Measurements from ENCODE around the gene BTBD16.

The BTBD16 gene

DNA sequence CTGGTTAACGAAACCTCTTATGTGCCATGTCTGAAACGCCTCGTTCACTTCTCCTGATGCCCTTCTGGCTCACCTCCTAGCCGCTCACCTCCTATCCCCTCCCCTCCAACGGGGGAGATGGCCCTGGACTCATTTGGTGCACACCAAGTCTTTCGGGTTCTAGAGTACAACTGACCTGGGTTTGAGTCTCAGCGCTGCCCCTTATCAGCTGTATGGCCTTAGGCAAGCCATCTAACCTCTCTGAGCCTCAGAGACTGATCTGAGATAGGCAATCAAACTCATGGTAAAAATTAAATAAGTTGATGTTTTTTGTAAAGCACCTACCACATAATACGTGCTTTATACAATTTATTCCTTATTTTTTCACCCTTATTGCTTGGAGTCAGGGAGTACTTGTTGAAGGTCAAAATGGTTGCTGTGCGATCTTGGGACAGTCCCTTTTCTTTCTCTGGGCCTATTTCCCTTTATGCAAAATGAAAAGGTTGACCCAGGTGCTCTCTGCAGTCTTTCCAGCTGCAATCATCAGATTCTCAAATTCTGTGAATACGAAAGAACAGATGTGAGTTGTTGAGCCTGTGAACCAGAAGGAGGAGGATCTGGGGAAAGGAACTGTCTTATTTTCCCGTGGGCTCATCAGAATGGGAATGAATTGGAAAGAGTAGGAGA is 72.2 kb downstream of the BTBD16 start:
- no peak for DNase-seq (ENCODE audit: low read depth)

DNA sequence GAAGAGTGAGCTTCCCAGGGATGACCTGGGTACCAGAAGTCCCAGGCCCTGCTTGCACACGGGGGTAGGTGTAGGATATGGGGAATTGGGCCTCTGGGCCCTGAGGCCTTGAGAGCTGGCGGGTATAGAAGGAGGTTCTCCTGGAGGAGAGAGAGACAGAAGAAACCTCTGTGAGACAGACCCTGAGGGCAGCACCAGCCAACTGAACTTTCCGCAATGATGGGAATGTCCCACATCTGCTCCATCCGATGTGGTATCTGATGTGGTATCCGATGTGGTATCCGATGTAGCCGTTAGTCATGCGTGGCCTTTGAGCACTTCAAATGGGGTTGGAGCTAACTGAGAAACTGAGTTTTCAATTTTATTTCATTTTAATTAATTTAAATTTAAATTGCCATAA is 72.8 kb downstream of the BTBD16 start:
- DNase-seq (ENCODE audit: low read depth), result no peak

DNA sequence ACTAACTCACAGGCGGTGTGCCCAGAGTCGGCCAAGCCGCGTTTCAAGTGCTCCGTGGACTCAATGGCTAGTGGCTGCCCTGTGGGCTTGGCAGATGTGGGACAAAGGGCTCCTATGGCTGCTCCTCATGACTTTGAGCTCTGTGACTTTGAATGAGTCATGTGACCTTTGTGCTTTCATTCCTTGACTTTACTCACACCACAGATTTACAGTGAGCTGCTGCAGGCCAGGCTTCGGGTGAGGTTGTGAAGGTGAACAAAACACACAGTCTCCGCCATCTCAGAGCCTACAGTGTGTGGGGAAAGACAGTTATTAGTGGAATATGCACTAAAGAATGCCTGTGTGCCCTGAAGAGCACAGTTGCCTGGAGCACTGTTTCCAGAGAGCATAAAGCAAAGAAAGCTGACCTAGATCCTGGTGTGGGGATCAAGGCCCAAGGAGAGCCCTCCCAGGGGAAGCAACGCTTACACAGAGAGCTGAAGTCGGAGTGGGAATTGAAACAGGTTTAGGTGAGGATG is 73.7 kb downstream of the BTBD16 start:
- no peak for DNase-seq (ENCODE audit: low read depth)

DNA sequence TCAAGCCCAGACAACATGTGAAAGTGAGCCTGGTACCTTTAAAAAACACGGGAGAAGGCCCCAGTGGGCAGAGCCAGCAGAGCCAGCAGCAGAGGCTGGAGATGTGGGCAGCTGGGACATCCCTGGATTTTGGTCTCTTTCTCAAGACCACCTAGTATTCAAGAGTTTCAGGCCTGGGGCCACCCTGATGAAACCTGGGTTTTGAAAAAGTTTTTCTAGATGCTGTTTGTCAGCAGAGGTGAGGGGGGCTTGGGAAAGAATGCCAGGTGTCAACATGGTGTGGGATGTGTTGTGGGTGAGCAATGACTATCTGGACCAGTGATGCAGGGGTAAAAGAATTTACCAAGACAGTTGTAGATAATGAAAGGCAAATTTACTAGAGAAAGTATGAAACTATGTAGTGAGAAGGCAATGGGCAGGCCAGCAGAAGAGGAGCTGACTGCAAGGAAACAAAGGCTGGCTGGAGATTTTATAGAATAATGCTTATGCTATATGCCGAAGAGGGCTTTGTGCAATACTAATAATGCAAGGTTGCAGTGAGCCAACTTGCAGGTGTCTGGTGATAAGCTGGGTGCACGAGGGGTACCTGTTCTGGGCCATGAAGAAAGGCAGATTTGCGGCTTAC is 75.3 kb downstream of the BTBD16 start:
- DNase-seq (ENCODE audit: low read depth), result no peak

DNA sequence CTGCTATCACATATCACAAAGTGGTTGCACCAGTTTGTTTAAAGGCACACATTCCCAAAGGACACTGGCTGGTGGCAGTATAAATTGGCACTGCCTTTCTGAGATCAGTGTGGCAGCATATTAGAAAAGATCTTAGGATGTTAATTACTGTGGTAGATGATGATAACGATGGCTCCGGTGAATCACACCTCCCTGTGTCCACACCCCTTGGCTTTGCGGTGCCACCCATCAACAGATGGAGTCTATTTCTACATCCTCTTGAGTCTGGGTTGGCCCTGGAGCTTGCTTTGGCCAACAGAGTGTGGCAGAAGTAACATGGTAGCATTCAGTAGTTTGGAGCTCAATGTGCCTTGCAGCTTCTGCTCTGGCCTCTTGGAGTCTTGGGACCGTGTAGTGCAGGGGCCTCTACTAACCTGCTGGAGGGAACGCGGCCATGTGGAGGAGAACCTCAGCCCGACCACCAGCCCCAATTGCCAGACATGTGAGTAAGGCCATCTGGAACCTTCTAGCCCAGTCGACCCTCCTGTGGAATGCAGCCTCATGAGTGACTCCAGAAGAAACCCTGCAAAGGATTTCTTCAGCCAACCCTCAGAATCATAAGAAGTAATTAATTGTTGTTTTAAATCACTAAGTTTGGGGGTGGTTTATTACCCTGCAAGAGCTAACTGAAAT is 76.2 kb downstream of the BTBD16 start:
- no peak for DNase-seq (ENCODE audit: low read depth)

DNA sequence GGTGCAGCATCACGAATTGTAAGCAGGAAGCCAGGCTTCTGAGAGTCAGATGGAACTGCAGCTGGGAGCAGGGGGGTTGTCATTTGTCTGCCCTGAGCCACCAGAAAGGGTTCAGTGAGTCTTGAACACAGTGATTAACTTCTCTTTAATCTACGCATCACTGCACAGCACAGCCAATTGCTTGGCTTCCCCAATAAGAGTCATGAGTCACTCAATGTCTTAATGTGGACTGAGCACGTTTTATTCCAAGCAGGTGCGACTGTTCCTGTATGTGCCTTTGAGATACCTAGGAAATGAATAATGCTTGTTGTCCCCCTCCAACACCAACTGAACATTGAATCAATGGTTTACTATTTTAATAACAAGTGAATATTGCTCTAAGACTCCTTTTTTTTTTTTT is 77.4 kb downstream of the BTBD16 start:
- no peak for DNase-seq (ENCODE audit: low read depth)

DNA sequence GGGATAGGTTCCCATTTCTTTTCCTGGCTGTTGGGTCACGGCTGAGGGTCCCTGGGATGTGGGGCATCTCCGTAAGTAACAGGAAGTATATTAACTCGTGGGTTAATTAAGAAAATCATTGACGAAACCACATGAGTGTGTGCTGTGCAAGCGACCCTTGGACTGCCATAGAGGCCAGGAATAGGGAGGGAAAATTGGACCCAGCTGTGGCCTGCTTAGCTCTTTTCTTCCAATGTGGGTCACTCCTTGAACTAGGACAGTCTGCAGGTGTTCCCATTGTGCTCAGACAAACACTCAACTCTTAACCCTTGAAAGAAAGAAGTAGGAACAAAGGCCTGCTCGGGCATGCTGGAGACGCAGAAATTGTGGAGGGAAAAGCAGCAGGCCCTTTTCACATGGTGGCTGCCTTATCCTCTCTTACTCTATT is 77.9 kb downstream of the BTBD16 start:
- DNase-seq (ENCODE audit: low read depth), result no peak

DNA sequence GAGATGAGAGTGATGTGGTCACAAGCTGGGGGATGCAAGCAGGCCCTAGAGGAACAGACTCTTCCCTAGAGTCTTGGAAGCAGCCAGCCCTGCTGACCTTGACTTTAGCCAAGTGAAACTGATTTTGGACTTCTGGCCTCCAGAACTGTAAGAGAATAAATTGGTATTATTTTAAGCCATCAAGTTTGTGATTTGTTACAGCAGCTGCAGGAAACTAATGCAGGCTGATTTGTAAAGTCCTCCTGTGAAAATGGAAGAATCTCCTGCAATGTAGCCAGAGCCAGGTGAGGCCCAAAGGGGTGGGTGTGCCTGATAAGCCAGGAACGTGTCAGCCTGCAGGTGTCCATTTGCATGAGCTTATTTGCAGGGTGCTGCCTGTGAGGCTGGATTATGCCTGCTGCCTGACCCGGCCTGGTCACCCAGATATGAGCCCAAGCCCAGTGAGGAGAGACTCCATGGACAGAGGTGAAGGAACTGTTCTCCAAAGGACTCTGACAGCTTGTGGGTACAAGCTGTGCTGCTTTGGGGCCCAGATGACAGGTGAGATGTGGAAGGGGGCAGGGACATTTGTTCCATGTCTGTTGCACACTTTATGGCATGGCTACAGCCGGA is 78.8 kb downstream of the BTBD16 start:
- DNase-seq (ENCODE audit: low read depth), result no peak

DNA sequence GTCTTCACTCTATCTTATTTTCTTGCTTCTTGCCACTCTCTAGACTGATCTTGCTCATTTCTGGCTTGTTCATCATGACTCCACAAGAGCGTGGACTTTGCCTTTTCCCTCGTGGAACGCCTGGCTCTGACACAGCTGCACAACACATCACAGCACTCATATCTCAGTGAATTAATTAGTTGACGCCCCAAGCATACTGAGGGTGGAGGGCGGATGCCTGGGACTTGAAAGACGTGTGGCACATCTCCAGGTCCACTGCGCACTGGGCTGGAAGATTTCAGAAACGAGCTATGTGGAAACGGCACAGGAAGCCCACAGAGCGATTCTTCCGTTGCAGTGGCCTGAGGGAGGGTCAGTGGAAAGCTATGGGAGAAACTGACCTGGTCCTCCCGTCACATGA is 79.8 kb downstream of the BTBD16 start:
- no peak for DNase-seq (ENCODE audit: low read depth)

DNA sequence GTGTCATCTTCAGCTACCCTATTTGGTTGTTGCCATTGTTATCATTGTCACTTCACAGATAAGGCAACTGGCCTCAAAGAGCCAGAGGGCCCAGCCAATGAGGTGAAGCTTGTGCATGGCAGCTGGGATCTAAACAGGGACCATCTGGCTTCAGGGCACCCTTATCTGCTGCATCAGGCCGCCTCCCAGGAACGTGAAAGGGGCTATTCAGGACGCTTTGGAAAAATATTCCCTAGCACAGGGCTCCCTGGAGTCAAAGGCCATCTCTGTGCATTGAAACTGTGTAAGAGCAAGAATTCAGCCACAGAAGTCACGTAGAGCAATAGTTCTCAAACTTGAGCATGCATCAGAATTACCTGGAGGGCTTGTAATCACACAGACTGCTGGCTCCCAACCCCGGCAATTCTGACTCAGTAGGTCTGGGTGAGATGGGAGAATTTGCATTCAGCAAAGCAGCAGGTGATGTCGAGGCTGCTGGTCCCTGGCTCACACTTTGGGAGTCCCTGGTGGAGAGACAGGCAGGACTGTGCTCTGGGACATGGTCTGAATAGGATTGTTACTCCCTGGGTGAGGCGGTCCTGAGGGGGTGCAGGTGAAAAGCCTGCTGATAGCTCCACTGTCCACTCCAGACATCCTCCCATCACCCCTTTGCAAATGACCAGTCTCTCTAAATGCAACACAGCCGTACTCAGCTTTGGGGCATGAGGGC is 81.9 kb downstream of the BTBD16 start:
- no peak for DNase-seq (ENCODE audit: low read depth)

DNA sequence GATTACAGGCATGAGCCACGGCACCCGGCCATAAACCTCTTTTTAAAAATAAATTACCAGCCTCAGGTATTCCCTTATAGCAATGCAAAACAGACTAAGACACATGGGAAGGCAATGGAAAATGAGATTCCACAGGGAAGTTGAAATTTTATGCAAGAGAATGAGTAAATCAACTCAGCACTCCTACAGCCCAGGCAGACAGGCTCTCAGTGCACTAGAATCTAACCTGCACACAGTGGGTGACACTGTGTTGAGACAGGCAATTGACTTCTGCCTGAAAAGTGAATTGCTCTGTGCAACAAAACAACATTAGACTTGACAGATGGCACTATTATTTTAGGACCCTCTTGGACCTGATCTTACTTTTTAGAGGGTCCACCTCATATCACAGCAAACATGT is 83.3 kb downstream of the BTBD16 start:
- no peak for DNase-seq (ENCODE audit: low read depth)

DNA sequence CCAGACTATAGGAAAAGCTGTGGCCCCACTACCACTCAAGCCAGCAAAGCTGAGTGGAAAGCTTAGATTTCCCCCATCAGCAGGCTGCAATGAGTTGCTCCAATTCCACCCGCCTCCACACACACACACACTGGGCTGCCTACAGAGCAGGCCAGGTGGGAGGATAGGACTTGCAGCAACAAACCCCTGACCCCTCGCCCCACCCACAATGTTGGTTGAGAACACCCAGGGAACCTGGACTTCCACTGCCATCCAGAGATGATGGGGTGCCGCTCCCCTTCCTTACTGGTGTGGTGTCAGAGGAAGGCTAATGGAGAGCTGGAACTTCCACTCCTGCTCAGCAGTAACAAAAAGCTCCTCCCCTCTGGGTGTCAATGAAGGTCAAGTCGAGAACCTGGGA is 86.6 kb downstream of the BTBD16 start:
- no peak for DNase-seq (ENCODE audit: low read depth)

DNA sequence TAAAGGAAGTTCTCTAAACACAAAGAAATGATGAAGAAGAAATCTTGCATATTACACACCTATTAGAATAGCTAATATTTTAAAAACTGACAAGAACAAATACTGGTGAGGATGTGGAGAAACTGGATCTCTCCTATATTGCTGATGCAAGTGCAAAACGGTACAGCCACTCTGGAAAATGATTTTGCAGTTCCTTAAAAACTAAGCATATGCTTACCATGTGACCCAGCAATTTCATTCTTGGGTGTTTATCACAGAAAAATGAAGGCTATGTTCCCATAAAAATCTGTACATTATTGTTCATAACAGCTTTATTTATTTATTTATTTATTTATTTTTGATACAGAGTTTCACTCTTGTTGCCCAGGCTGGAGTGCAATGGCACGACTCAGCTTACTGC is 88.5 kb downstream of the BTBD16 start:
- no peak for DNase-seq (ENCODE audit: low read depth)

DNA sequence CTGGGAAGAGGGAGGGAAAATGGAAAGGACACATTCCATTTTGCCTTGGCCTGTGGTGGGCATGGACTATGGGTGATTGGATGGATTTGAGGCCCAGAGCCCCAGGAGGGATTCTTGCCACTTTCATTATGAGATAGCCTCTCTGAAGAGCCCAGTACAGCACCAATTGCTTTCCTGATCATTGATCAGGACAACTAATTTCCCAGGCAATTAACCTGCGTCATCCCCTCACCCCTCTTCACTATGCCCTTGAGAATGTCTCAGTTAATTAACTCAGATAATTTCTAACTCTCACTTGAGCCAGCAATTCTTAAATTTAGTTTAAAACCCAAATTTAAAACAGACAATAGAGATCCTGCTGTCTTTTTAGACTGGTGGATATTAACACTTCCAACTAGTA is 90.0 kb downstream of the BTBD16 start:
- no peak for DNase-seq (ENCODE audit: low read depth)

DNA sequence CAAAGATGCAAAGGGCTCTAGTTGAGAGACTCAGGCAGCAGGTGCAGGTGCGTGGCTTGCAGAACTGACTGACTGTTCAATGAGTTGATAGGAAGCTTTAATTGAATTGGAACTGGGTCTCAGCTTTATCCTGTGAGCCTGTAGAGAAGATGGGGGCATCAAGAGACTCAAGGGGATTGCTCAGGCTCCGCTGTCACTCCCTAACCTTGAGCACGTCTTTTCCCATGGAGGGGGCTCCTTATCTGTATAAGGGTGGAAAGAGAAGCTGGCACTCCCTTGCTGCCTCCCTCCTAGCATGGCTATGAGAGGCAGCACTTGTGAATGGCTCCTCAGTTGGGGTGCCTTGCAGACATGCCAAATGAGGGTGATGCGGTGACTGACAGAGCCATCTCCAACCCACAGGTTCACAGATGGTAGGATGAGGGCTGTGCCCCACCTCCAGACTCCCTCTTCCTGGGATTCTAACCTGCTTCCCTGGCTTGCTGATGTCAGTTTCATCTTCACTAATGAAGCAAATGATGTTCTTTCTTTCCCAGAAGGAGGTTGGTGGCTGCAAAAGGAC is 91.0 kb downstream of the BTBD16 start:
- no peak for DNase-seq (ENCODE audit: low read depth)

DNA sequence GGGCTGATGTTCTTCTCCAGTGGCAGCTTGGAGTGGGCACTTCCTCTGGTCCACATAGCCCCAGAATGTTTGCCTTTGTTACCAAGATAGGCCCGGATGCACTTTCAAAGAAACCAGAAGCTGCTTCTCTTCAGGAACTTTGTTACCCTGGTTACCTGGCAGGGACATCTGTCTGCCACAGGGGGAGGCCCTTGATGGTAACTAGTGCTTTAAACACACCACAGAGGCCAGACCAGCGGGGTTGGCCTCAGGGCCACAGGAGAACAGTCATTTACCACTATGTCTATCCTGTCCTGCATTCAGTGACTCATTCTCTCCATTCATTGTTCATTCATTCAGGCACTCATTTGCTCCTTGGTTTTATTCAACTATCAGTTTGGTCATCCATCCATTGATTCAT is 91.5 kb downstream of the BTBD16 start:
- DNase-seq (ENCODE audit: low read depth), result no peak

DNA sequence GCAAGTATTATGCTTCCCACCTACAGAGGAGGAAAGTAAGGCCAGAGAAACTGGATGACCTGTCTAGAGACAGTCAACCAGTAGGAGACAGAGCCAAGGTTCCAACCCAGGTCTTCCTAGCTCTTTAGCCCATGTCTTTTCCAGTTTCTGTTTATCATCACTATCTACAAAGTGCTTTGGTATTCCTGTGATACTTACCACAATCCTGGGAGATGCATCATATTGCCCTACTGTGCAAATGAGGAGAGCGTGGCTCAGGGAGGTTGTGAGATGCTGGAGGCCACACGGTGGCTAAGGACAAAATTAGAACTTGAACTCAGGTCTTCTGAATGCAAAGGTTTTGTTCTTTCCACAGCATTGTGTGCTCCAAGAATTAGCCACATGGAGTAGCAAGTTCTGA is 92.2 kb downstream of the BTBD16 start:
- DNase-seq (ENCODE audit: low read depth), result no peak

DNA sequence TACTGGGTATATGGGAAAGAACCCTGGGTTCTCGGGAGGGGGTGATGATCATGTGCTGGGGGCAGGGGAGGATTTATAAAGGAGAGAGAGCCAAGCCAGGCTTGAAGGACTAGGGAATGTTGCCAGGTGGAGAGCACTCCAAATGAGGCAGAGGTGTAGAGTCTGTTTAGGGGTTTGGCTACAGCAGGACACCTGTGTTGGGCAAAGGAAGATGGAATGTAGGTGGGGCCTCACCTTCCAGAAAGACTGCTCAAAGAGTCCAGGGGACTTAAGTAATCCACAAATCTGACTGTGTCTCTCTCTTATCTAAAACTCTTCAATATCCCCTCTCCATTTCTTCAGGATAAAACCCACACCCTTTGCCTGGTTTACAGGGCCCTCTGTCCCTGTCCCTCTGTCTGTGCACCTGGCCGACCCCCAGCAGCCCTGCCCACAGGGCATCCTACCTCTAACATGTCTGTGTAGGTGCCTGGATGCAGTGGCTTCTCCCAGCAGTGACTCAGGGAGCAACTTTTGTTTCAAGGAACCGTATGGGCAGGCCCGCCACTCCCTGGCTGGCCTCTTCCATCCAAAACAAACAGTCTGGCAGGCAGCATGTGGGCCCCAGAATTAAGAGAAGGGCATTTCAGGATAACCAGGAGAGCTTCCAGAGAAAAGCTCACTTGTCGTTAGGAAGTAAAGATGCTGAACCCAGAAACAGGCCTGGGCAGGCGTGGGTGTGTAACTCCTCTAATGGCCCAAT is 92.8 kb downstream of the BTBD16 start:
- DNase-seq (ENCODE audit: low read depth), result no peak

DNA sequence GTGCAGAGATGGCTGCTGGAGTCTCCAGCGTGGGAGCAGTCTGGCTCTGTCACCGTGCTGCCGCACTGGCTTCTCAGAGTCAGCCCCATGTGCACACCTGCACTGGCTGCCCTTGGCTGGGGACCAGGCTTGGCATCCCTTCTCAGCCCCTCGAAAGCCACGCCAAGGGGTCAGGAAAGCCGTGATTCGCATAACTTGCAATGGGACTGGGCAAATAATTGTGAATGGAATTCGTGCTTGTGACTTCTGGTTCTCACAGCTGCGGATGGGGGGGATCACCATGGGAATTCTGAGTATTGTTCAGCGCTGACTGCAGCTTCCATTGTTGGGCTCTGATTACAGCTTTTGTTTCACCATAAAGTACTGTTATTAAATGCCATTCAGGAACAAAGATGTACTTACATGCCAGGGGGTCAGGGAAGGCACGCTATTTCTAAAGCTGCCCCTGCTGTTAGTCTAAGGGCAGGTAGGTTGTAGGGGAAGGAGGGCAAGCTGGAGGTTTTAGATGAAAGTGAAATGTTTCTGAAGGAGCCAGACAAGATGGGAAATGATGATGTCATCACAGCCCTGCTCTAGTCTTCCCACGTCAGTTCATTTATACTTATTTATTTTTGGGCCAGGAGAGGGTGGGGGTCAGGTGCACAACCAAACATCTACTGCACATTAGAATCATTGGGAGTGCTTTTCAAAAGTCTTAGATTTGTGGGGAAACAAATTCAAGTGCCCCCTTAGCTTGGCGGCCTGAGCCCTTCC is 97.6 kb downstream of the BTBD16 start:
- no peak for DNase-seq (ENCODE audit: low read depth)

DNA sequence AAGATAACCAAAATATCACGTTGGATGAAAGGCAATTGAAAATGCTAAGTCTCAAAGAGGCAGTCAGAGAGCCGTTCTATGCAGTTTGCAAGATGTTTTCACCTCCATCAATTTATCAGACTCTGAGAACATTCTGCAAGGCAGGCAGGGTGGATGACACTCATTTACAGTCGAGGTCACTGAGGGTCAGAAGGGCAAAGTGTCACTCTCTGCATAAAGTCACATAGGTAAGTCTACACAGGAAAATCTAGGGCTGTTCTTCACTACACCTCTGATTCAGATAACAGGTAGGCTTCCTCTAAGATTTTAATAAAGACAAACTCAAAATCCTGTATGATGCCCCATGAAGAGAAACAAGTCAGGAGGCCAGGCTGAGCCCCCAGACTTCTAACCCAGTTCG is 102.0 kb downstream of the BTBD16 start:
- no peak for DNase-seq (ENCODE audit: low read depth)

DNA sequence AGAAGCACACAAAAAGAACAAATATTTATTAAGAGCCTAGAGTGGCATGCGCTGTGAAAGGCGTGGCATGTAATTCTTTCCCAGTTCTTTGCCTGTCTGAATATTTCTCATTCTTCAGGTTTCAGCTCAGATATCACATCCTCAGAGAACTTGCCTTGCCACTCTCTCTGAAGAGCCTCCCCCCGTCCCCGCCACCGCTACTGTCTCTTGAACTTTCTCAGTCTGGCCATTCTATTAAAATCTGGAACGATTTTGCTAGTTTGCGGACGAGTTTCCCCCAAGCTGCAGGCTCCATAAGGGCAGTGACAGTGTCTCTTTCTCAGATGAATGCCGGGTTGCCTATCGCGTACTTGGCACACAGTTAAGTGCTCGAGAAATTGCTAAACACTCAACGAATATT is 102.6 kb downstream of the BTBD16 start:
- DNase-seq (ENCODE audit: low read depth), result no peak
